Stimulated activated CD8-positive, alpha-beta memory T cell treated with anti-CD3 and anti-CD28 coated beads, Interleukin-12 subunit alpha, Interleukin-12 subunit beta, amount 100 ng/mL, for 4 hours (primary cell): ENCODE measurements around the gene RPRD1A.
"Not testable (repeated sequence)": the region's sequence is repeated elsewhere in the genome, so short reads cannot be mapped to it uniquely, and the experiment has no call there.

Experiments used
- DNase-seq: peaks from one replicate; pipeline ENCODE4 v3.0.0-alpha.2; 2020; ENCODE audit warnings: low read depth

The RPRD1A gene

GRCh38 chr18:35969676-35970075, 97.7 kb downstream of the RPRD1A start:
- no peak for DNase-seq

GRCh38 chr18:35968278-35968880, 99.0 kb downstream of the RPRD1A start:
- DNase-seq = no peak

GRCh38 chr18:35967866-35968265, 99.5 kb downstream of the RPRD1A start:
- DNase-seq = not testable (repeated sequence)

GRCh38 chr18:35964319-35964718, 103.0 kb downstream of the RPRD1A start:
- no peak for DNase-seq

GRCh38 chr18:35962320-35962719, 105.0 kb downstream of the RPRD1A start:
- no peak for DNase-seq

- no peak for DNase-seq
These were observed 111.1 kb downstream of the RPRD1A start for GRCh38 chr18:35956226-35956625.

- no peak for DNase-seq
These were observed 113.7 kb downstream of the RPRD1A start for GRCh38 chr18:35953688-35954087.

GRCh38 chr18:35950628-35950982, 116.8 kb downstream of the RPRD1A start:
- DNase-seq = no peak

GRCh38 chr18:35949903-35950627, 117.3 kb downstream of the RPRD1A start:
- DNase-seq = no peak

GRCh38 chr18:35949090-35949489, 118.3 kb downstream of the RPRD1A start:
- no peak for DNase-seq

- no peak for DNase-seq
These were observed 119.3 kb downstream of the RPRD1A start for GRCh38 chr18:35948080-35948479.

GRCh38 chr18:35942661-35943060, 124.7 kb downstream of the RPRD1A start:
- DNase-seq = no peak

GRCh38 chr18:35942133-35942532, 125.2 kb downstream of the RPRD1A start:
- DNase-seq = no peak

GRCh38 chr18:35941299-35941698, 126.1 kb downstream of the RPRD1A start:
- DNase-seq = no peak
